H9 (cell line): ENCODE data around the gene FAM174C. TPM values are rescaled to one million over a fixed set of nuclear protein-coding genes. Genes with fewer than 3 reads are reported as not detected.

ENCODE experiments used
- DNase-seq: peaks from one replicate; pipeline ENCODE4 v3.0.0-alpha.2; 2017
- H2AFZ ChIP-seq: one replicate; pipeline ENCODE4 v1.6.1; 2013; ENCODE audit warnings: mild to moderate bottlenecking, low read length, control low read depth, moderate library complexity
- H2AK5ac ChIP-seq: 2 replicates; pipeline ENCODE4 v1.6.1; 2013; ENCODE audit warnings: low read length, control low read depth, mixed read lengths; ENCODE audit not compliant: insufficient read length
- H2BK120ac ChIP-seq: one replicate; pipeline ENCODE4 v1.6.1; 2013; ENCODE audit warnings: low read depth, mild to moderate bottlenecking, low read length, control low read depth, inconsistent platforms; ENCODE audit not compliant: poor library complexity, severe bottlenecking
- H2BK12ac ChIP-seq: 2 replicates; pipeline ENCODE4 v1.6.1; 2013; ENCODE audit warnings: low read length, control low read depth, mixed read lengths, low read depth; ENCODE audit not compliant: insufficient read length
- H2BK15ac ChIP-seq: 2 replicates; pipeline ENCODE4 v1.6.1; 2013; ENCODE audit warnings: low read depth, low read length, control low read depth
- H2BK20ac ChIP-seq: one replicate; pipeline ENCODE4 v1.6.1; 2013; ENCODE audit warnings: low read depth, mild to moderate bottlenecking, low read length, control low read depth, inconsistent platforms; ENCODE audit not compliant: poor library complexity, severe bottlenecking
- H2BK5ac ChIP-seq: 2 replicates; pipeline ENCODE4 v1.6.1; 2013; ENCODE audit warnings: low read length, control low read depth, mixed read lengths; ENCODE audit not compliant: insufficient read length
- H3K14ac ChIP-seq: 2 replicates; pipeline ENCODE4 v1.6.1; 2013; ENCODE audit warnings: low read length, control low read depth; ENCODE audit not compliant: insufficient read depth
- H3K18ac ChIP-seq: 2 replicates; pipeline ENCODE4 v1.6.1; 2013; ENCODE audit warnings: low read depth, mild to moderate bottlenecking, mixed read lengths, low read length, control low read depth; ENCODE audit not compliant: insufficient read length
- H3K23ac ChIP-seq: 2 replicates; pipeline ENCODE4 v1.6.1; 2013; ENCODE audit warnings: low read length, control low read depth, mixed read lengths, low read depth; ENCODE audit not compliant: insufficient read length
- H3K23me2 ChIP-seq: 2 replicates; pipeline ENCODE4 v1.6.1; 2013; ENCODE audit warnings: low read depth, mild to moderate bottlenecking, mixed read lengths, low read length, control low read depth; ENCODE audit not compliant: insufficient read length, poor library complexity, severe bottlenecking
- H3K27ac ChIP-seq: 2 replicates; pipeline ENCODE4 v1.5.1; 2013; ENCODE audit warnings: low read length, control low read depth, mixed read lengths, low read depth; ENCODE audit not compliant: insufficient read length
- H3K27me3 ChIP-seq: 2 replicates; pipeline ENCODE4 v1.6.1; 2013; ENCODE audit warnings: low read length, control low read depth, inconsistent platforms; ENCODE audit not compliant: insufficient read depth
- H3K4ac ChIP-seq: 2 replicates; pipeline ENCODE4 v1.6.1; 2013; ENCODE audit warnings: low read depth, mild to moderate bottlenecking, control low read depth, inconsistent platforms, low read length, moderate library complexity
- H3K4me1 ChIP-seq: 2 replicates; pipeline ENCODE4 v1.6.1; 2013; ENCODE audit warnings: low read length, control low read depth, inconsistent platforms; ENCODE audit not compliant: insufficient read depth
- H3K4me2 ChIP-seq: 2 replicates; pipeline ENCODE4 v1.6.1; 2013; ENCODE audit warnings: low read length, control low read depth, mixed read lengths; ENCODE audit not compliant: insufficient read length, insufficient read depth
- H3K56ac ChIP-seq: 2 replicates; pipeline ENCODE4 v1.6.1; 2013; ENCODE audit warnings: low read depth, mild to moderate bottlenecking, mixed read lengths, low read length, control low read depth; ENCODE audit not compliant: insufficient read length
- H3K79me1 ChIP-seq: 2 replicates; pipeline ENCODE4 v1.6.1; 2013; ENCODE audit warnings: low read depth, mild to moderate bottlenecking, moderate library complexity, low read length, control low read depth, inconsistent platforms; ENCODE audit not compliant: insufficient read depth, poor library complexity, severe bottlenecking
- H3K79me2 ChIP-seq: 2 replicates; pipeline ENCODE4 v1.6.1; 2013; ENCODE audit warnings: low read length, control low read depth, inconsistent platforms; ENCODE audit not compliant: insufficient read depth
- H3K9ac ChIP-seq: 2 replicates; pipeline ENCODE4 v1.6.1; 2013; ENCODE audit warnings: low read length, control low read depth, mixed read lengths; ENCODE audit not compliant: insufficient read length; ENCODE audit errors: extremely low read depth
- H3K9me3 ChIP-seq: one replicate; pipeline ENCODE4 v1.6.1; 2013; ENCODE audit warnings: low read depth, low read length, inconsistent platforms; ENCODE audit not compliant: control insufficient read depth
- H3T11ph ChIP-seq: one replicate; pipeline ENCODE4 v1.6.1; 2013; ENCODE audit warnings: mild to moderate bottlenecking, low read length, control low read depth, inconsistent platforms
- H4K20me1 ChIP-seq: one replicate; pipeline ENCODE4 v1.6.1; 2013; ENCODE audit not compliant: control insufficient read depth, insufficient read length, insufficient read depth
- H4K5ac ChIP-seq: 2 replicates; pipeline ENCODE4 v1.6.1; 2013; ENCODE audit warnings: low read depth, mild to moderate bottlenecking, mixed read lengths, low read length, control low read depth; ENCODE audit not compliant: insufficient read length
- H4K8ac ChIP-seq: replicated peaks from 2 replicates; pipeline ENCODE4 v1.6.1; 2013; ENCODE audit warnings: low read length, control low read depth, mixed read lengths, low read depth; ENCODE audit not compliant: insufficient read length
- H4K91ac ChIP-seq: 2 replicates; pipeline ENCODE4 v1.6.1; 2013; ENCODE audit warnings: low read depth, mild to moderate bottlenecking, moderate library complexity, mixed read lengths, low read length, control low read depth; ENCODE audit not compliant: insufficient read length
- H3K27ac Mint-ChIP-seq, 3 experiments: 2 replicates in 2 of 3; 3 replicates in 1 of 3; pipeline ENCODE4 v1.8.0; 2020 to 2021; ENCODE audit warnings: mixed read lengths in 3 of 3, mild to moderate bottlenecking in 1 of 3, moderate library complexity in 1 of 3
- H3K27me3 Mint-ChIP-seq: 2 replicates; pipeline ENCODE4 v1.8.0; 2021; ENCODE audit warnings: low read depth, mild to moderate bottlenecking, moderate library complexity, mixed read lengths
- H3K36me3 Mint-ChIP-seq, 3 experiments: 2 replicates in 2 of 3; 3 replicates in 1 of 3; pipeline ENCODE4 v1.8.0; 2020 to 2021; ENCODE audit warnings: low read depth in 3 of 3, mixed read lengths in 3 of 3; ENCODE audit not compliant: insufficient read depth in 1 of 3
- H3K4me1 Mint-ChIP-seq, 2 experiments: 2 replicates each; pipeline ENCODE4 v1.8.0; 2020; ENCODE audit warnings: mixed read lengths in 2 of 2
- H3K4me3 Mint-ChIP-seq, 2 experiments: 2 replicates in 1 of 2; 3 replicates in 1 of 2; pipeline ENCODE4 v1.8.0; 2020 to 2021; ENCODE audit warnings: mild to moderate bottlenecking in 2 of 2, mixed read lengths in 2 of 2, moderate library complexity in 1 of 2
- H3K9me3 Mint-ChIP-seq, 2 experiments: 2 replicates in 1 of 2; 3 replicates in 1 of 2; pipeline ENCODE4 v1.8.0; 2020; ENCODE audit warnings: mild to moderate bottlenecking in 2 of 2, mixed read lengths in 2 of 2, moderate library complexity in 1 of 2
- CTCF ChIP-seq: fragments of 200-600 bp; sonication (generic); conservative IDR thresholded peaks from 3 replicates; pipeline ENCODE4 v1.8.0; 2021; ENCODE audit warnings: antibody characterized with exemption, mild to moderate bottlenecking
- WGBS: extraction: QIAGEN DNeasy Blood & Tissue Kit; methylation state at CpG from one replicate; pipeline ENCODE4 v1.1.7; 2013; ENCODE audit warnings: missing lambda C conversion rate, low lambda C conversion rate, mixed read lengths; ENCODE audit not compliant: insufficient read length; ENCODE audit errors: extremely low coverage; 5-methylcytosine and 5-hydroxymethylcytosine counted together
- total RNA-seq: library from RNA; stranded (reverse); gene quantifications from 2 replicates; pipeline ENCODE4 v1.2.1, GENCODE V29; 2021

The FAM174C gene
- total RNA-seq, 1 experiment from 2014 or later = 63.0 TPM

GRCh38 chr19:1277061-1277460, 1.7 kb downstream of the FAM174C start:
- H2AK5ac ChIP-seq = no peak overlapping the region
- H3K14ac ChIP-seq = no peak overlapping the region
- H3K4me2 ChIP-seq = no peak overlapping the region
- H3K79me1 ChIP-seq = no peaks in the 10 kb centered on the region
- no peaks in the 10 kb centered on the region; the same call in 1 of the 2 replicates for H3K27me3 Mint-ChIP-seq
- H3K27ac Mint-ChIP-seq = no peak overlapping the region
- no peak overlapping the region for H3T11ph ChIP-seq
- H3K9me3 Mint-ChIP-seq = no peaks in the 10 kb centered on the region
- H4K20me1 ChIP-seq = no peaks in the 10 kb centered on the region
- no peak overlapping the region for H3K56ac ChIP-seq
- H3K9ac ChIP-seq = no peak overlapping the region
- no peak overlapping the region for H2BK12ac ChIP-seq
- no peak for TF ChIP-seq CTCF
- H3K18ac ChIP-seq = no peak overlapping the region
- no peak for DNase-seq
- no peaks in the 10 kb centered on the region for H3K9me3 ChIP-seq
- no peaks in the 10 kb centered on the region for H3K4me1 ChIP-seq
- no peak overlapping the region for H3K23ac ChIP-seq
- no peak overlapping the region for H2BK5ac ChIP-seq
- H3K4me3 Mint-ChIP-seq = peak overlapping the region; percentile 71 to 87
- peaks cover 23 to 27% of the 10 kb centered on the region in 2 experiments for H3K4me1 Mint-ChIP-seq
- H3K23me2 ChIP-seq = peaks cover 9% of the 10 kb centered on the region
- WGBS = no CpG with 5 or more reads among the region's 15 CpGs
- no peak overlapping the region for H4K8ac ChIP-seq
- no peaks in the 10 kb centered on the region for H3K79me2 ChIP-seq
- no peak overlapping the region for H3K27ac ChIP-seq
- H2BK20ac ChIP-seq = no peak overlapping the region
- H4K5ac ChIP-seq = no peak overlapping the region
- H3K27me3 ChIP-seq = no peaks in the 10 kb centered on the region
- no peak overlapping the region for H4K91ac ChIP-seq
- H3K4ac ChIP-seq = no peak overlapping the region
- peaks cover 18 to 59% (median 37%) of the 10 kb centered on the region in 3 experiments for H3K36me3 Mint-ChIP-seq
- no peak overlapping the region for H2BK120ac ChIP-seq
- no peak overlapping the region for H2AFZ ChIP-seq
- no peak overlapping the region for H2BK15ac ChIP-seq
